ENCODE measurements around the gene ADAM22.

DNA sequence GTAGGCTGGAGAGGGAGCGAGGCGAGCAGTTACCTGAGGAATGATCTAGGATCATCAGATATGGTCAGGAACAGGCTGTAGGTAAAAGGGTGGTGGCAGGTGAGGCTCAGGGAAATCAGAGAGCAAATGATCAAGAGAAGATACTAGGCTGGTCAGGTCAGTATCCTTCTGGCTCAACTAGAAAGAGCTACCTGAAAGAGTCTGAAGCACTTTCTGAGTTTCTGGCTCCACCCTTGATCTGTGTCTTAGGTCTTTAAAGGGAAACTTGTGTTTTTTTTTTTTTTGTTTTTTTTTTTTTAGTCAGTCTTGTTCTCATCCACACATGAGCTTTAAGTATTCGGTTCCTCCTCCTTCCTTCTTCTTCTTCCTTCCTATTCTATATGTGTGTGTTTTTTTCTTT, 10.5 kb downstream of the ADAM22 start:
- TF ChIP-seq, protein P1, sequence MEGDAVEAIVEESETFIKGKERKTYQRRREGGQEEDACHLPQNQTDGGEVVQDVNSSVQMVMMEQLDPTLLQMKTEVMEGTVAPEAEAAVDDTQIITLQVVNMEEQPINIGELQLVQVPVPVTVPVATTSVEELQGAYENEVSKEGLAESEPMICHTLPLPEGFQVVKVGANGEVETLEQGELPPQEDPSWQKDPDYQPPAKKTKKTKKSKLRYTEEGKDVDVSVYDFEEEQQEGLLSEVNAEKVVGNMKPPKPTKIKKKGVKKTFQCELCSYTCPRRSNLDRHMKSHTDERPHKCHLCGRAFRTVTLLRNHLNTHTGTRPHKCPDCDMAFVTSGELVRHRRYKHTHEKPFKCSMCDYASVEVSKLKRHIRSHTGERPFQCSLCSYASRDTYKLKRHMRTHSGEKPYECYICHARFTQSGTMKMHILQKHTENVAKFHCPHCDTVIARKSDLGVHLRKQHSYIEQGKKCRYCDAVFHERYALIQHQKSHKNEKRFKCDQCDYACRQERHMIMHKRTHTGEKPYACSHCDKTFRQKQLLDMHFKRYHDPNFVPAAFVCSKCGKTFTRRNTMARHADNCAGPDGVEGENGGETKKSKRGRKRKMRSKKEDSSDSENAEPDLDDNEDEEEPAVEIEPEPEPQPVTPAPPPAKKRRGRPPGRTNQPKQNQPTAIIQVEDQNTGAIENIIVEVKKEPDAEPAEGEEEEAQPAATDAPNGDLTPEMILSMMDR (IDR thresholded peaks at IDR 0.05 in 2 of 3, conservative IDR thresholded peaks at IDR 0.05 in 1 of 3; ENCODE audit: borderline replicate concordance in 1 of 3, insufficient read depth in 1 of 3, low read depth in 2 of 3, low read length in 2 of 3) = no peak
- no peak for TF ChIP-seq TCF7L2 (IDR thresholded peaks at IDR 0.05; ENCODE audit: borderline replicate concordance, extremely low read depth, insufficient read depth, insufficient read length)
- TF ChIP-seq SP1 (IDR thresholded peaks at IDR 0.05; ENCODE audit: low read depth) = no peak
- TF ChIP-seq ELF1 (IDR thresholded peaks at IDR 0.05; ENCODE audit: borderline replicate concordance, low read depth) = no peak
- TF ChIP-seq POLR2A (IDR thresholded peaks at IDR 0.05; ENCODE audit: borderline replicate concordance, extremely low read depth, insufficient read depth, insufficient read length) = no peak
- TF ChIP-seq EZH2 (IDR thresholded peaks at IDR 0.05) = no peak
- TF ChIP-seq POLR2AphosphoS5 (IDR thresholded peaks at IDR 0.05; ENCODE audit: low read depth, low read length) = no peak
- TF ChIP-seq RAD21 (IDR thresholded peaks at IDR 0.05; ENCODE audit: low read depth) = no peak
- no peak for TF ChIP-seq EGR1 (IDR thresholded peaks at IDR 0.05; ENCODE audit: low read depth)
- TF ChIP-seq SIN3A (IDR thresholded peaks at IDR 0.05; ENCODE audit: low read depth) = no peak
- TF ChIP-seq, protein P2, sequence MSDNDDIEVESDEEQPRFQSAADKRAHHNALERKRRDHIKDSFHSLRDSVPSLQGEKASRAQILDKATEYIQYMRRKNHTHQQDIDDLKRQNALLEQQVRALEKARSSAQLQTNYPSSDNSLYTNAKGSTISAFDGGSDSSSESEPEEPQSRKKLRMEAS (IDR thresholded peaks at IDR 0.05) = no peak
- no peak for TF ChIP-seq CEBPB (IDR thresholded peaks at IDR 0.05; ENCODE audit: low read depth)
- no peak for TF ChIP-seq EZH2phosphoT487 (IDR thresholded peaks at IDR 0.05; ENCODE audit: borderline replicate concordance)
- TF ChIP-seq, protein P3, sequence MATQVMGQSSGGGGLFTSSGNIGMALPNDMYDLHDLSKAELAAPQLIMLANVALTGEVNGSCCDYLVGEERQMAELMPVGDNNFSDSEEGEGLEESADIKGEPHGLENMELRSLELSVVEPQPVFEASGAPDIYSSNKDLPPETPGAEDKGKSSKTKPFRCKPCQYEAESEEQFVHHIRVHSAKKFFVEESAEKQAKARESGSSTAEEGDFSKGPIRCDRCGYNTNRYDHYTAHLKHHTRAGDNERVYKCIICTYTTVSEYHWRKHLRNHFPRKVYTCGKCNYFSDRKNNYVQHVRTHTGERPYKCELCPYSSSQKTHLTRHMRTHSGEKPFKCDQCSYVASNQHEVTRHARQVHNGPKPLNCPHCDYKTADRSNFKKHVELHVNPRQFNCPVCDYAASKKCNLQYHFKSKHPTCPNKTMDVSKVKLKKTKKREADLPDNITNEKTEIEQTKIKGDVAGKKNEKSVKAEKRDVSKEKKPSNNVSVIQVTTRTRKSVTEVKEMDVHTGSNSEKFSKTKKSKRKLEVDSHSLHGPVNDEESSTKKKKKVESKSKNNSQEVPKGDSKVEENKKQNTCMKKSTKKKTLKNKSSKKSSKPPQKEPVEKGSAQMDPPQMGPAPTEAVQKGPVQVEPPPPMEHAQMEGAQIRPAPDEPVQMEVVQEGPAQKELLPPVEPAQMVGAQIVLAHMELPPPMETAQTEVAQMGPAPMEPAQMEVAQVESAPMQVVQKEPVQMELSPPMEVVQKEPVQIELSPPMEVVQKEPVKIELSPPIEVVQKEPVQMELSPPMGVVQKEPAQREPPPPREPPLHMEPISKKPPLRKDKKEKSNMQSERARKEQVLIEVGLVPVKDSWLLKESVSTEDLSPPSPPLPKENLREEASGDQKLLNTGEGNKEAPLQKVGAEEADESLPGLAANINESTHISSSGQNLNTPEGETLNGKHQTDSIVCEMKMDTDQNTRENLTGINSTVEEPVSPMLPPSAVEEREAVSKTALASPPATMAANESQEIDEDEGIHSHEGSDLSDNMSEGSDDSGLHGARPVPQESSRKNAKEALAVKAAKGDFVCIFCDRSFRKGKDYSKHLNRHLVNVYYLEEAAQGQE (IDR thresholded peaks at IDR 0.05; ENCODE audit: low read depth) = no peak
